Measurements from ENCODE around the gene ZNF45.

GRCh38 chr19:43960411-43960810 is 25.3 kb upstream of the ZNF45 start:
- TF ChIP-seq POLR2A (IDR thresholded peaks at IDR 0.05) (no peak), CTCF (IDR thresholded peaks at IDR 0.05 in 8 of 11, conservative IDR thresholded peaks at IDR 0.05 in 3 of 11) (no peak), POLR2AphosphoS5 (IDR thresholded peaks at IDR 0.05) (no peak)

Measured in spleen (tissue), 7 donors.